ENCODE measurements around the gene HMCN2.

The HMCN2 gene

DNA sequence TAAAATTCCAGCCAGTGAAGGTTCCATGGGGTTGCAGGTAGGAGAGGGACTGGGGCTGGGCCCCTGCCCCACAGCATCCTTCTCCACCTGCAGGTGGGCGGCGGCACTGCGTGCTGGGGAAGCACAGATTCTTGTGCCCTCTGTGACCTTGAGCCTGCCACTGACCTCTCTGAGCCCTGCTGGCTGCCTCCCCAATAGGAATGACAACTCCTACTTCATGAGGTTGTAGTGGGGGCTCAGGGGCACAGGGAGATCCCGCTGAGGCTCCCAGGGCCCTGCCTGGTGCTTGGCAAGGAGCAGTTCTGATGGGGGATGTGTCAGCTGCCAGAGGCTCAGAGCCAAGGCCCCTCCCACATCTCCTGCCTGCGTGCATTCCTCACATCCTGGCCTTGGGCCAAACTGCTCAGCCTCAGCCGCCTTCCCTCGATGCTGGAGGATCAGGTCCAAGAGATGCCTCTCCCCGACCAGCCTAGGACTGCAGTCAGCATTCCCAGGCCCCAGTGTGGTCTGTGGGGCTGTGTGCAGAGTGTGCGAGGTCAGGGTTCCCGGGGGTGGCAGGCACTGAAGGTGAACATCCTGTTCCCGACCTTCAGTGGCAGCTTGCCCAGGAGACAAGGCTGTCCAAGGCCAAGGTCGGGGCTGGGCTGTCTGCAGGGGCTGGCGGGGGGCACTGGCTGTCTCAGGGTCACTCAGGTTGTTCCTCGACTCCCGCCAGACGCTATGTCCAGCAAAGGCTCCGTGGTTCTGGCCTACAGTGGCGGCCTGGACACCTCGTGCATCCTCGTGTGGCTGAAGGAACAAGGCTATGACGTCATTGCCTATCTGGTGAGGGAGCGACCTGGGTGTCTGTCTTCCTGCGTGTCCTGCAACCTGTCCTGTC, 186.2 kb downstream of the HMCN2 start:
- no peak for DNase-seq (ENCODE audit: low read depth)

DNA sequence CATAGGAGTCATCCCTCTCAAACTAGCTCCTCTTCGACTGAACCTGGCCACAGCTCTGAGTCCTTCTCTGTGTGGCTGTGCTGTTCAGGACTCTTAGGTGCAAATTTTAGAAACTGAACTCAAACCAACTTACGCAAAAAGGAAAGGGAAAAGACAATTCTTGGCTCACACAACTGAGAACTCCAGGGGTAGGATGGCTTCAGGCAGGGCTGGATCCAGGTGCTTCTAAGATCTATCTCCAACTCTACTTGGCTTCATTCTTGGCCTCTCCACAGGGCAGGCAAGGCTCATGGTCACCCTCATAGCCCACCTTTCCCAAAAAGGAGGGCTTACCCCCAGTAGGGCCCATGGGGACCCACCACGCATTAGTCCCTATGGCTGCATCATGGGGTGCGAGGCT, 187.3 kb downstream of the HMCN2 start:
- DNase-seq (ENCODE audit: low read depth) = no peak

DNA sequence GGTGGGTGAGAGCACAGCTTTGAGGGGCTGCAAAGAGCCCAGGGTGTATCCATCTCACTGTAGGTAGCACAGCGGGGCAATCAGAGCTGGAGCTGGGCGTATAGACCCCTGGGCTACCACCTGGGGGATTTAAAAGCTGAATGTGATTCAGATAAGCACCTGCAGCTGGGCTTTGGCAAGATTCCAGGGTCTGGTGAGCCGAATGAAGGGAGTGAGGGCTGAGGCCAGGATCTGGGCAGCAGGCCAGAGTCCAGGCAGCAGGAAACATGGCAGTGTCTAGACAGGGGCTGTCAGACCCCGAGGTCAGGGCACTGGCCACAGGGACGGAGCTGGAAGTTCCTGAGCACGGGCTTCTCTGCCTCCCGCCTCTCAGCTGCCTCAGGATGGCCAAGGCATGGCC, 187.9 kb downstream of the HMCN2 start:
- no peak for DNase-seq (ENCODE audit: low read depth)

DNA sequence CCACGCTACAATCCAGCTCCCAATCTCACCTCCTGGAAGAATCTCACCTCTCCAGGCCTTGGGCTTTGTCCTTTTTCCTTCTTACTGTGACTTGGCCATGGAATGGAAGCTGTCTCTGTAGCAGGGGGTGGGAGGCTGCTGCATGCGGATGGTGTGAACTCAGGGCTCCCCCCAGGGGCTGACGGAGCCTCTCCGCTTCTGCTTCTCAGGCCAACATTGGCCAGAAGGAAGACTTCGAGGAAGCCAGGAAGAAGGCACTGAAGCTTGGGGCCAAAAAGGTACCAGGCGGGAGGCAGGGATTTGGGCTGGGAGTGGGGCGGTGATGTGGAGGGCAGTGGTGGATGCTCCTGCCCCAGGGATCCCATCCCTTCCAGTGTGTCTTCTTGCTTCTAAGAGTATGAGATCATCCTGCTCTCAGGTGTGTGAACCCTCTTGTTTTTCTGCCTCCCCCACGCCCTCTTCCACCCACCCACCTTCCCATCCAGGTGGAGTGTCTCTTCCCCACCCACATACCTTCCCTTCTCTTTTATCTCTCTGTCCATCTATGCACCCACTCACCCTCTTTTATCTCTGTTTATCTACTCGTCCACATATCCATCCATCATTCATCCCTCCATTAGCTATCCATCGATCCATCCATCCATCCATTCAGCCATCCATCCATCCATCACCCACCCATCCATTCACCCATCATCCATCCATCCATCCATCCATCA, 188.7 kb downstream of the HMCN2 start:
- no peak for DNase-seq (ENCODE audit: low read depth)

DNA sequence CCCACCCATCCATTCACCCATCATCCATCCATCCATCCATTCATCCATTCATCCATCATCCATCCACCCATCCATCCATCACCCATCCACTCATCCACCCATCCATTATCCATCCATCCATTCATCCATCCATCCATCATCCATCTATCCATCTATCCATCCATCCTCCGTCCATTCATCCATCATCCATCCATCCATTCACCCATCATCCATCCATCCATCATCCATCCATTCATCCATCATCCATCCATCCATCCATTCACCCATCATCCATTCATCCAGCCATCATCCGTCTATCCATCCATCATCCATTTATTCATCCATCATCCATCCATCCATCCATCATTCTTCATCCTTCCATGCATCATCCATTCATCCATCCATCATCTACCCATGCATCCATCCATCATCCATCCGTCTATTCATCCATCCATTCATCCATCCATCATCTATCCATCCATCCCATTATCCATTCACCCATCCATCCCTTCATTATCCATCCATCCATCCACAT, 189.3 kb downstream of the HMCN2 start:
- no peak for DNase-seq (ENCODE audit: low read depth)

DNA sequence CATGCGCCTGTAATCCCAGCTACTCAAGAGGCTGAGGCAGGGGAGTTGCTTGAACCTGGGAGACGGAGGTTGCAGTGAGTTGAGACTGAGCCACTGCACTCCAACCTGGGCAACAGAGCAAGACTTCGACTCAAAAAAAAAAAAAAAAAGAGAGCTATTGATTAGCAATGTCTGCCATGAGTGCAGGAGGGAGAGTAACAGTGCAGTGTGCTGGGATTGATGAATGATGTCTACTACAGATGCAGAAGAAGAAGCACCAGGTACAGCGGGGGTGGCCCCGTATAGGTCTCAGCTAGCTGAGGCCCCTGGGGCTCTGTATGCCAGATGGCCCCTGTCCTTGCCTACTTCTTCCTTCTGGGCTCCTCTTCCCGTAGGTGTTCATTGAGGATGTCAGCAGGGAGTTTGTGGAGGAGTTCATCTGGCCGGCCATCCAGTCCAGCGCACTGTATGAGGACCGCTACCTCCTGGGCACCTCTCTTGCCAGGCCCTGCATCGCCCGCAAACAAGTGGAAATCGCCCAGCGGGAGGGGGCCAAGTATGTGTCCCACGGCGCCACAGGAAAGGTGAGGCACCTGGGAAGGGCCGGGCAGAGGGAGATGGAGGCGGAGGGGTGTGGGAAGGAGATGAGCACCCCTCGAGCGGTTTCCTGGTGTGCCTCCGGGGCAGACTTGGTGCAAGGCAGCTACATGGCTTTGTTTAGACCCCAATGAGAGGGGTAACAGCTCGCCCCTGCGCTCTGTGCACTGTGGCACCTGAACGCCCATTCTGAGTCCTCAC, 192.7 kb downstream of the HMCN2 start:
- DNase-seq (ENCODE audit: low read depth) = no peak

DNA sequence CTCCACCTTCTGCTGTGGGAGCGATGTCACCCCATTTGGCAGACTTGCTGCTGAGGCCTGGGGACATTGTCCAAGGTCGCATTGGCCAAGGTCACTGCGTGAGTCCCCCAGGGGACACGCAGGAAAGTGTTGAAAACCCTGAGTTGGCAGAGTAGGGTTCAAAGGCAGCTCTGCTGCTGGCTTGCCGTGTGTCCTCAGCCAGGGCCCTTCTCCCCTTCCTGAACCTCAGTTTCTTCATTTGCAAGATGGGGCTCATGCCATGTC, 193.2 kb downstream of the HMCN2 start:
- DNase-seq (ENCODE audit: low read depth) = no peak

DNA sequence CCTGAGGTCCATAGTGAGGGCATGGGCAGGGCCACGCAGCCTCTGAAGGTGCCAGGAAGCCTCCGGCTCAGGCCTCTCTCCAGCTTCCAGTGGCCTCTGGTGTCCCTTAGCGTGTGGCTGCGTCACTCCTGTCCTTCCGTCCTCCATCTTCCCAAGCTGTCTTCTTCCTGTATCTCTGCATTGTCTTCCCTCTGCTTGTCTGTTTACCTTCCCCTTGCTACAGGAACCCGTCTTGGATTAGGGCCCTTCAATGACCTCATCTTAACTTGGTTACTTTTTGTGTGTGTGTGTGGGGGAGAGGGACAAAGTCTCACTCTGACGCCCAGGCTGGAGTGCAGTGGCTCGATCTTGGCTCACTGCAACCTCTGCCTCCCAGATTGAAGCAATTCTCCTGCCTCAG, 193.6 kb downstream of the HMCN2 start:
- no peak for DNase-seq (ENCODE audit: low read depth)

DNA sequence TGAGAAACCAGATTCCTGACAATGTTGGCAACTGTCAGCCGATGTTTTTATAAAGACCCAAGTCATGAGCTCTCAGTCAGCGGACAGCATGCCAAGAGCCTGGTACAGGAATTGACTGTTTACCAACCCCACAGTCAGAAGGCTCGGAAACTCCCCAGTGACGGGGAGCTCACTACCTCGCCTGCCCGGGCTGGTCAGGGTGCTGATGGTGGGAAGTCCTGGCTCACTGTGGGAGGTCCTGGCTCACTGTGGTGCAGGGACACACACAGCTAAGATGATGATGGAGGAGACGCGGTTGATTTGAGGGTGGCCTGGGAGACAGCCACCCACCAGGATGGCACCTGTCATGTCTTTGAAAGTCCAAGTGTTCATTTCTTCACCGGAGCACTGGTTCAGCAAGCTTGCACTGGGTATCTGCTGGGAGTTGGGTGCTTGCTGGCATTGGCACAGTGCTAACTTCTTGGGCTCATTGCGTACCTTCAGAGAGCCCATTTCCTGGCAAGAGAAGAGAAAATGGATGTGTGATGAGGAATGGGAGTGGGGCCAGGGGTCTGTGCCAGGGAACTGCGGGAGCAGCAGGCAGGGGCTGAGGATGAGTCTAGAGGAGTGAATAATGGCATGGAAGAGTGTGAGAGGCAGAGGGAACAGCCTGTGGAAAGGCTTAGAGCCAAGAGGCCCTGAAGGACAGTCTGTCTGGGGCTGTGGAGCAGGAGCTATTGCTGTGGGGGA, 194.5 kb downstream of the HMCN2 start:
- DNase-seq (ENCODE audit: low read depth) = no peak

DNA sequence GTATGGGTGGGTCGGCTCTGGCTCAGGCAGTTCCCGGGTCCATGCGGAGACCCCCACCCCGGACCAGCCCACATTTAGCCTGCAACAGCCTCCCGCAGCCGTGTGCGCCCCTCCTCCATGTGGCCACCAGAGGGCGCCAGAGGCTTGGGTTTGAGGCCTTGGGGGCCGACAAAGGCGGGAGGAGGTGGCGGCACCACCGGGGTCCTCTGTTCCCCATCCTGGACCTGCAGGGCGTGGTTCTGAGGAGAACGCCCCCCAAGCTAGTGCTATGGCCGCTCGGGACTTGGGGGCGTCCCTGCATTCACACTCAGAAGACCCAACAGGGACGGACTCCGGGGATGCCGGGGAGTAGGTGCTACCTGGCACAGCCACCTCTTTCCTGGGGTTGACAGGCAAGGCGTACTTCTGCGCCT, 195.7 kb downstream of the HMCN2 start:
- DNase-seq (ENCODE audit: low read depth) = peak; percentile 65

DNA sequence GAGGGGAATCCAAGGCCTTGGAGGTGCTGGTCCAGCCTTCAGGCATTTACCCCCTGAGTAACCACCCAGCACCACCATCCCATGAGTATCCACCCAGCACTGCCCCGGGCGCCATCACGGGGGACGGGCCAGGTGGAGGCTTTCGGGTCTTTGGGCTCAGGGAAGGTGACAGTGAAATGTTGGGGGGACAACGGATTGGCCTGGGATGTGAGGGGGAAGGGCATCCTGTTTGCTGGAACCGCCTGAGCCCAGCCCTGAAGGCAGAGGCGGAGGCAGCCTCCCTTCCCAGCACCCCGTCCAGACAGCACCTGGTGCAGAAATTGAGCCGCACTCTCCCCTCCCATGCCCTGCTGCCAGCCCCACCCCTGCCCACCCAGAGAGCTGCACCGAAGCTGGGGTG, 196.2 kb downstream of the HMCN2 start:
- DNase-seq (ENCODE audit: low read depth) = no peak

DNA sequence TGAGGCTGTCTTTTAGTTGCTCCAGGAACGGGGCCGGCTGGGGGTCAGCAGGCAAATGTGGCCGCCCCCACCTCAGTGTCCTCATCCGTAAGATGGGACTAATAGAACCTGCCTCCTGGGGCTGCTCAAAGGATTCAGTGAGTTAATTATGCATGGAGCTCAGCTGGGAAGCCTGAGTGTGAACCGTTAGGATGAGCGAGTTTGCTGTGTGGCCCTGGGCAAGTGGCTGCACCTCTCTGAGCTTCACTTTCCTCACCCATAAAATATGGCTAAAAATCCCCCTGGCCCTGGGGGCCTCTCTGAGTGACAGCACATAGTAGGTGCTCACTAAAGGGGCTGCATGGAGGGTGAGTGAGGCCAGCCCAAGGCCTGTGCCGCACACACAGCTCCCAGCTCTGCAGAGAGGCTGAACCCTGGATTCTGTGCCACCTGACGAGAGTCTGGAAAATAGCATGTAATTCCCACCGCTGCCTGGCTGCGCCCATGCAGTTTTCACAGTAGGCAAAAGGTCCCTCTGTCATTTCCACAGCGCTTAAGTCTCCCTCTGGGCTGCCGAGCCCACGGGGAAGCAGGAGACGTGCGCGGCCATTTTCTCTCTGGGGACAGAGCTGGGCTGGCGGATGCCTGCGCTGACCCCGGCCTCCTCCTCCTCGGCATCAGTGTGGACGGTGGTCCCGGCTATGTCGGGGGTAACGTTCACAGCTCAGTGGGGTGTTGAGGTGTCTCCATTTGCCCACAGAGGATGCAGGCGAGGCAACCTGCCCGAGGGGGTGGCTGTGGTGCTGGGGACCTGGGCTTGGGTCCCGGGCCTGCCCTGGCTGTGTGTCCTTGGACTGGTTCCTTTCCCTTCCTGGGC, 197.4 kb downstream of the HMCN2 start:
- DNase-seq (ENCODE audit: low read depth) = no peak

DNA sequence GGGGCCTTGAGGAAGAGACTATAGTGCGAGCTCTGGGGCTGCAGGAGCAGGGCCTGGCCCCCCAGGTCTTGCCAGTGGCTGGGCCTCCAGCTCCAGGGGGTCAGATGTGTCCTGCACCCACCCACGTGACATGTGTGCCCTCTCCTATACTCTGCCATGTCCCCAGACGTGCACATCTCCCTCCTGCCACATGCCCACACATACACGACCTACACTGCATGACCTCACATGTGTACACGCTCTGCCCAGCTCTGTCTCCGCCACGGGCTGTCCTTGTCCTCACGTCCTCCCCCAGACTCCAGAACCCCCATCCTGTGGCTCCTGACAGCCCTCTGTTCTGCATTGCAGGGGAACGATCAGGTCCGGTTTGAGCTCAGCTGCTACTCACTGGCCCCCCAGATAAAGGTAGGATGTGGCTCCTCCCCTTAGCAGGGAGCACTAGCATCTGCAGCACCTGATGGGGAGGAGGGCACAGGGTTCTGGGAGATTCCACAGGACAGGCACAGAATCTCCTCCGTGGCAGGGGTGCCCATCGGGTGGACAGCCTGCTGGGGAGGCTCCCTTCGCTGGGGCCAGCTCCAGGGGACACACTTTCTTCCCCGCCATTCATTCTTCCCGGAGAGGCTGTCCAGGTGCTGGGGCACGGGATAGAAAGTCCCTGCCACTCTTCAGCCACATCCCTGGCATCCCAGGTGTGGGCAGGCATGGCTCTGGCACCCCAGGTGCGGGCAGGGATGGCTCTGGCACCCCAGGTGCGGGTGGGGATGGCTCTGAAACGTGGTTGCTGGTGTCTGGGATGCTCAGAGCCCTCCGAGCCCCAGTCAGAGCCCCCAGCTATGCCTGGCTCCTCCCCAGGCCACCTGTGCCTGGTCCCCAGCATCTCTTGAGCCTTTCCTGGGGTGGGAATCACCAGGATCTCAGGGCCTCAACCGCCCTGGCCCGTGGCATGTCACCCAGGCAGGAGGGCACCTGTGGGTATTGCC, 198.5 kb downstream of the HMCN2 start:
- DNase-seq (ENCODE audit: low read depth) = no peak

DNA sequence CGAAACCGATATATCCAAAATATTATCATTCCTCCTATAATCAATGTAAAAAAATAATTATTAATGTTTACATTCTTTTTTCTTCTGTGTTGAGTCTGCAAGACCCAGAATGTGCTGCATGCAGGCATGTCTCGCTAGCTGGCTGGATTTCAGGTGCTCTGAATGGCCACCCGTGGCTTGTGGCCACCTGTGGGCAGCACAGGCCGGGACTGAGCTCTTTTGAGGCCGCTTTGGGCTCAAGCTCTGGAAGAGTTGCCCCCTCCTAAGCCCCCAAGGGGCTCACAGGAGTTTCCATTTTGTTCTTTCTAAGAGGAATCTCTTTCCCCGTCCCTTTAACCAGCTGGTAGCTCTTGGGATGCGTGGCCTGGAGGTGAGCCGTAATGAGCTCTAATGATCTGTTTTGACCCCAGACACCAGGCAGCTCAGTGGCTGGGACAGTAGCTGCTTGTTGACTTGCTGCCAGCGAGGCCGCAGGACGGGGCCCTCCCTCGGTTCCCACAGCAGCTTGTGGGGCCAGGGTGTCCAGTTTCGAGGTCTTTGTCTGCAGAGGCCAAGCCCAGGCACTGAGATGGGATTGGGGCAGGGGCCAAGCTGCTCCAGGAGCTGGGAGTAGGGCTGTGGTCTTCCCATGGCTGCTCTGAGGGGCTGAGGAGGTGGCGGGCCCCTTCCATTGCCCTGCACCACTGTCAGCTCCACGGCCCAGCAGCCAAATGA, 200.0 kb downstream of the HMCN2 start:
- no peak for DNase-seq (ENCODE audit: low read depth)

DNA sequence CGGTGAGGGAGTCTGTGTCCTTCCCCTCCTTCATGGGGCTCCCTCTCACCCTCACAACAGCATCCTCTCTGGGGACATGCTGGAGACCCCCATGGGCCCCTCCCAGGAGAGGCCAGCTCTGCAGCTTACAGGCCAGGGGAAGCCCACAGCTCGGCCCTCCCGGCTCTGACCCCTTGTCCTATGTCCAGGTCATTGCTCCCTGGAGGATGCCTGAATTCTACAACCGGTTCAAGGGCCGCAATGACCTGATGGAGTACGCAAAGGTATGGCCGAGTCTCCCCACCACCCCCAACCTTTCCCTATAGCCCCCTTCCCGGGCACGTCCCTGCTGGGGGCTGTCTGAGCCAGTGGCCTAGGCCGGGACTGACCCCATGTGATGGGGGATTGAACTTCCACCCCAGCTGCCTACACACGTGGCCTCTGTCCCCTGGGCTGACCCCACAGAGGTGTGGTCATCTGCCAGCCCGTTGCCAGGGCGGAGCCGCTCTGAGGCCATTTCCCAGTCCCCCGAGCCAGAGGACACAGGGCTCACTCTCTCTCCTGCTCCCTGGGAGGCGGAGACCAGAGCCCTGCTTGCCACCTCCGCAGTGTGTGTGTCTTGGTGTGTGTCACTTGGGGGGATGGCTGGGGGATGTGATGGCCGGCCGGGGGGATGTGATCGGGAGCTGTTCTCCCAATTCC, 201.1 kb downstream of the HMCN2 start:
- DNase-seq (ENCODE audit: low read depth) = no peak

DNA sequence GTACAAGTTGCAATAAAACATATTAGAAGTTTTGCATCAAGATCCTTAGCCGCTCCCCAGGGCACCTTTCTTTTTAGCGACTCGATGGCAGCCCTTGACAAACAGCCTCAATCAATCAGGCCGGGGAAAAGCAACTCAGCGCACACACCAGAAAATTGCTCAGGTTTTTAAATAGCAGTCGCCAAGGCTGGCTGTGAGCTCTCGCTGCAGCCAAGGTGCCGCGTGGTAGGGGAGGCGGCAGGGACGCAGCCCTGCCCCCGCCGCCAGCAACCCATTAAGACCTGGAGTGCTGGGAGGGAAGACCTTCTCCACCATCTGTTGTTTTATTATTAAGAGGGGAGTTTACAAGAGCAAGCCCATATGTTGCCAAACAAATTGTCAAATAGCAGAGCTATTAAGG, 201.8 kb downstream of the HMCN2 start:
- DNase-seq (ENCODE audit: low read depth) = no peak

DNA sequence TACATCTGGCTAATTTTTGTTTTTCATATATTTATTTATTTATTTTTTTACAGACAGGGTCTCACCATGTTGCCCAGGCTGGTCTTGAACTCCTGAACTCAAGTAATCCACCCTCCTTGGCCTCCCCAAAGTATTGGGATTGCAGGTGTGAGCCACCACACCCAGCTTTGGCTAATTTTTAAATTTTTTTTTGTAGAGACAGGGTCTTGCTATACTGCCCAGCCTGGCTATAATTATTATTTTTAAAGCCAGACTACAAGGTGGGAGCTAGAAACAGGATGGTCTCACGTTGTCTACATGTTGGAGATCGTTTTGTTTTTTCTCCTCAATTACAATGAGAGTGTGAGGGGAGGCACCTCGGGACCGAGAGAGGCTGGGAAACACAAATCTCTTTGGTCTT, 203.0 kb downstream of the HMCN2 start:
- no peak for DNase-seq (ENCODE audit: low read depth)

DNA sequence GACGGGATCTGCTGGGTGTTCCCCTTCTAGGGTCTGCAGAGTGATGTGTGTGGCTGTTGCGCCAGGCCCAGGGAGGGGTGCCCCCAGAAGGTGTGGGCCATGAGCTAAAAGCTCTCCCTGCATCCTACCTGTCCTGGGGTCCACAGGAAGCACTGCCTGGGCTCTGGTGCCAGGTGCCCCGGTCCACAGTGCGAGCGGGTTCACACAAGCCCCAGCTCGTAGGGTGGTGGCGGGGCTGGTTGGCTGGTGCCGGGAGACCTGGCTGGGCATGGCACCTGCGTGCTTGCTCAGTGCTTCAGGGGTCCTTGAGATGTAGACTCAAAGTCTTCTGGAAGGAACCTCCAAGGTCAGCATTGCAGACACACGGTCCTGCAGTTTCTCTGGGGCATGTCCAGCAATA, 204.7 kb downstream of the HMCN2 start:
- DNase-seq (ENCODE audit: low read depth) = no peak

DNA sequence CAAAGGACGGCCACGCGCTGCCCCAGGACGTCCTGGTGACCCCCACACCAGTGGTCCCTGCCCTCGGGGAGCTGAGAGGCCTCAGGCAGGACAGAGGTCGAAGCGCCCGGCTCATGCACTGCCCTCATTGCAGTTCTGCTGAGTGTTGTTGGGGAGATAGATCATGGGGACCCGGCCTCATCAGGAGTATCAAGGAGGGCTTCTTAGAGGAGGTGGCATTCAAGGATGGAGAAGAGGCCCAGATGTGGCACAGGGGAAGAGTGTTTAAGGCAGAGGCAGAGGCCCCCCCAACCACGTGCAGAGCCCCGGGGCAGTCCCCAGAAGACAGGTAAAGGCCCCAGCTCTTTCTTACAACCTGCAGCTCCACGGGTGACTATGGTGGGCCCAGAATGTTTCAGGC, 205.4 kb downstream of the HMCN2 start:
- no peak for DNase-seq (ENCODE audit: low read depth)
